Posterior vena cava (tissue), 2 donors: ENCODE results near the gene MILR1. TPM values are rescaled to one million over a fixed set of nuclear protein-coding genes. Genes with fewer than 3 reads are reported as not detected.
"Not testable (repeated sequence)": the region's sequence is repeated elsewhere in the genome, so short reads cannot be mapped to it uniquely, and the experiment has no call there.

Experiments used
- DNase-seq: peaks from one replicate; pipeline ENCODE4 v3.0.0-alpha.2; 2020; ENCODE audit warnings: low spot score
- intact Hi-C, 2 donors: fragments of 100-400 bp; cut with DNase I; formaldehyde crosslinking; loops; one replicate each; pipeline versions ENCODE4 v1.14.1 to v1.14.2; 2022 to 2023
- total RNA-seq, 2 donors: library from RNA; stranded (reverse); fragmentation: NEBNext Ultra II Directional; extraction: Animal tissue kit (Norgen Biotek cat#: 25700); gene quantifications; one replicate each; pipeline ENCODE4 v1.2.1, GENCODE V29; 2021
- donor health status: DM: yes; HTN: yes; CAD: no.
- donor health status: DM: yes; HTN: yes; CAD: no.

Gene MILR1
- total RNA-seq, 2 donors from 2014 or later: 9.4 to 18.9 TPM

- DNase-seq: no peak
- intact Hi-C loops: no loop called here
Measured at GRCh38 chr17:64423881-64424280, 25.0 kb upstream of the MILR1 start.

GRCh38 chr17:64424324-64424849 lies 24.5 kb upstream of the MILR1 start:
- intact Hi-C loops: no loop called here

GRCh38 chr17:64425191-64425590 lies 23.7 kb upstream of the MILR1 start:
- intact Hi-C loops: no loop called here
- DNase-seq: no peak

More at GRCh38 chr17:64424324-64424849, 24.5 kb upstream of the MILR1 start:
- DNase-seq: no peak

- intact Hi-C loops: no loop called here
- DNase-seq: no peak
Measured at GRCh38 chr17:64426596-64426995, 22.3 kb upstream of the MILR1 start.

- intact Hi-C loops: no loop called here
- no peak for DNase-seq
Measured at GRCh38 chr17:64428406-64428805, 20.5 kb upstream of the MILR1 start.

GRCh38 chr17:64430036-64430435 lies 18.9 kb upstream of the MILR1 start:
- intact Hi-C loops, DNase-seq: not testable (repeated sequence)

- DNase-seq: no peak
- intact Hi-C loops: no loop called here
Measured at GRCh38 chr17:64431534-64431933, 17.4 kb upstream of the MILR1 start.

- no peak for DNase-seq
- intact Hi-C loops: no loop called here
Measured at GRCh38 chr17:64437944-64438525, 10.9 kb upstream of the MILR1 start.

- intact Hi-C loops, DNase-seq: not testable (repeated sequence)
Measured at GRCh38 chr17:64439521-64439920, 9.4 kb upstream of the MILR1 start.

GRCh38 chr17:64439956-64440355 lies 9.0 kb upstream of the MILR1 start:
- intact Hi-C loops: no loop called here
- DNase-seq: no peak

GRCh38 chr17:64441772-64442540 lies 7.0 kb upstream of the MILR1 start:
- no peak for DNase-seq
- intact Hi-C loops: no loop called here

GRCh38 chr17:64442541-64442971 lies 6.4 kb upstream of the MILR1 start:
- no peak for DNase-seq
- intact Hi-C loops: no loop called here

GRCh38 chr17:64443086-64443760 lies 5.7 kb upstream of the MILR1 start:
- DNase-seq: no peak
- intact Hi-C loops: no loop called here

GRCh38 chr17:64447526-64447925 lies 1.4 kb upstream of the MILR1 start:
- intact Hi-C loops: no loop called here
- DNase-seq: no peak

GRCh38 chr17:64449545-64449944 lies 630 bp downstream of the MILR1 start:
- intact Hi-C loops: no loop called here
- DNase-seq: no peak

- DNase-seq: no peak
- intact Hi-C loops: no loop called here
Measured at GRCh38 chr17:64455993-64456885, 7.3 kb downstream of the MILR1 start.

GRCh38 chr17:64457156-64457555 lies 8.2 kb downstream of the MILR1 start:
- intact Hi-C loops: no loop called here
- DNase-seq: no peak

- intact Hi-C loops: no loop called here
- DNase-seq: no peak
Measured at GRCh38 chr17:64458756-64459155, 9.8 kb downstream of the MILR1 start.

GRCh38 chr17:64459284-64459747 lies 10.4 kb downstream of the MILR1 start:
- intact Hi-C loops: no loop called here
- DNase-seq: no peak
